Activated naive CD4-positive, alpha-beta T cell treated with anti-CD3 and anti-CD28 coated beads for 36 hours (primary cell): ENCODE results near the gene NFIL3. TPM values are rescaled to one million over a fixed set of nuclear protein-coding genes. Genes with fewer than 3 reads are reported as not detected.

Experiments
- CTCF ChIA-PET: fragments of 350-600 bp; sonication (Branson Sonifier 250); formaldehyde crosslinking; loops from one replicate; lab custom pipeline; 2021; ENCODE audit warnings: antibody characterized with exemption; lab: Charles Lee
- DNase-seq: peaks from one replicate; pipeline ENCODE4 v3.0.0-alpha.2; 2020
- H3K27ac Mint-ChIP-seq: one replicate; pipeline ENCODE4 v1.8.0; 2021; ENCODE audit warnings: mild to moderate bottlenecking, mixed read lengths
- H3K27me3 Mint-ChIP-seq: one replicate; pipeline ENCODE4 v1.8.0; 2021; ENCODE audit warnings: low read depth, mixed read lengths
- H3K36me3 Mint-ChIP-seq: one replicate; pipeline ENCODE4 v1.8.0; 2021; ENCODE audit warnings: low read depth, mixed read lengths
- H3K4me1 Mint-ChIP-seq: one replicate; pipeline ENCODE4 v1.8.0; 2021; ENCODE audit warnings: low read depth, mixed read lengths
- H3K4me3 Mint-ChIP-seq: one replicate; pipeline ENCODE4 v1.8.0; 2021; ENCODE audit warnings: mild to moderate bottlenecking, moderate library complexity, mixed read lengths
- H3K9me3 Mint-ChIP-seq: one replicate; pipeline ENCODE4 v1.8.0; 2021; ENCODE audit warnings: mixed read lengths
- intact Hi-C: fragments of 100-400 bp; cut with micrococcal nuclease; formaldehyde crosslinking; loops from one replicate; pipeline ENCODE4 v1.15.1; 2023
- total RNA-seq, 2 experiments: library from RNA; stranded (reverse); gene quantifications; one replicate each; pipeline ENCODE4 v1.2.3, GENCODE V29; 2021

The NFIL3 gene
- total RNA-seq, 2 experiments from 2014 or later: 56.4 to 58.5 TPM

GRCh38 chr9:91408475-91408874 is 15.2 kb downstream of the NFIL3 start:
- DNase-seq: no peak
- H3K9me3 Mint-ChIP-seq: no peaks in the 10 kb centered on the region
- no peak overlapping the region for H3K27ac Mint-ChIP-seq
- intact Hi-C loops: no loop called here
- peaks cover 13% of the 10 kb centered on the region for H3K4me1 Mint-ChIP-seq
- peaks cover 3% of the 10 kb centered on the region for H3K27me3 Mint-ChIP-seq
- CTCF ChIA-PET: no interaction called here
- H3K36me3 Mint-ChIP-seq: peaks cover 35% of the 10 kb centered on the region
- H3K4me3 Mint-ChIP-seq: no peak overlapping the region

GRCh38 chr9:91407580-91408318 is 15.9 kb downstream of the NFIL3 start:
- H3K27me3 Mint-ChIP-seq: peaks cover 3% of the 10 kb centered on the region
- intact Hi-C loops: no loop called here
- peaks cover 10% of the 10 kb centered on the region for H3K4me1 Mint-ChIP-seq
- H3K9me3 Mint-ChIP-seq: no peaks in the 10 kb centered on the region
- no peak overlapping the region for H3K4me3 Mint-ChIP-seq
- no peak overlapping the region for H3K27ac Mint-ChIP-seq
- CTCF ChIA-PET: interaction anchor here (0.7 kb wide), 1 partner anchor 342 kb away, joined by 3 read pairs; no protein-coding TSS in a partner anchor
- DNase-seq: no peak
- peaks cover 35% of the 10 kb centered on the region for H3K36me3 Mint-ChIP-seq

DNA sequence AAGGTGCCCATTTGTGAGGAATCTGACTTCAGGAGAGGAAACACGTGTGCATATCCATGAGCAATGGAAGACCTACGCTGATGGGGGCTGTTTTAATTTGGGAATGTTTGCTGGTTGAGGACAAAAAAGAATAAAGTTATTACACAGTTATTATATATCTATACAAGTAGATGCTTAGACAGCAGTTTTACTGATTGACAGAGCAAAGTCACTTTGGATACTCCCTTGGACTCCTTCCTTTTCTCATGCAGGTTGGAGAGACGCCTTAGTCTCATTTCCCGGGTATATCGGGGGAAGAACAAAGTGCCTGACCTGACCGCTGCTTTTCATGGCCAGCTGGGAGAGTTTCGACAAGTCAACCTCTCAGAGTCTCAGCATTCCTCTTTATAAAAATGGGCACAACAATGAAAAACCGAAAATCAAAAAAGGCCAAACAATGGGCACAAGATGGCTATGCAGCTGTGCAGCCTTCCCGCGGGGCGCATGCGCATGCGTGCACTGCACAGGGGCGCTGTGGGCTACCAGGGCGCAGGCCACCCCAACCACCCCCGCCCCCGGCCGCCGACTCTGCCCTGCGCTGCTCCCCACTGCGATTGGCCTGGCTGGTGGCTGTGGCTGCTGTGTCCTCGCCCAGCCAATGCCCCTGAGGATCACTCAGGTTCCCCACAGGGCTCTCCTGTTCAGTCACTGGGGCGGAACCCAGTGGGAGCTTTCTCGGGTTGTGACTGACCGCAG is 18.1 kb downstream of the NFIL3 start:
- DNase-seq: no peak
- Mint-ChIP-seq H3K27ac (no peak overlapping the region), H3K27me3 (peaks cover 9% of the 10 kb centered on the region), H3K36me3 (peaks cover 24% of the 10 kb centered on the region), H3K4me1 (no peaks in the 10 kb centered on the region), H3K9me3 (no peaks in the 10 kb centered on the region), H3K4me3 (no peak overlapping the region)
- intact Hi-C loops: no loop called here
- CTCF ChIA-PET: no interaction called here

DNA sequence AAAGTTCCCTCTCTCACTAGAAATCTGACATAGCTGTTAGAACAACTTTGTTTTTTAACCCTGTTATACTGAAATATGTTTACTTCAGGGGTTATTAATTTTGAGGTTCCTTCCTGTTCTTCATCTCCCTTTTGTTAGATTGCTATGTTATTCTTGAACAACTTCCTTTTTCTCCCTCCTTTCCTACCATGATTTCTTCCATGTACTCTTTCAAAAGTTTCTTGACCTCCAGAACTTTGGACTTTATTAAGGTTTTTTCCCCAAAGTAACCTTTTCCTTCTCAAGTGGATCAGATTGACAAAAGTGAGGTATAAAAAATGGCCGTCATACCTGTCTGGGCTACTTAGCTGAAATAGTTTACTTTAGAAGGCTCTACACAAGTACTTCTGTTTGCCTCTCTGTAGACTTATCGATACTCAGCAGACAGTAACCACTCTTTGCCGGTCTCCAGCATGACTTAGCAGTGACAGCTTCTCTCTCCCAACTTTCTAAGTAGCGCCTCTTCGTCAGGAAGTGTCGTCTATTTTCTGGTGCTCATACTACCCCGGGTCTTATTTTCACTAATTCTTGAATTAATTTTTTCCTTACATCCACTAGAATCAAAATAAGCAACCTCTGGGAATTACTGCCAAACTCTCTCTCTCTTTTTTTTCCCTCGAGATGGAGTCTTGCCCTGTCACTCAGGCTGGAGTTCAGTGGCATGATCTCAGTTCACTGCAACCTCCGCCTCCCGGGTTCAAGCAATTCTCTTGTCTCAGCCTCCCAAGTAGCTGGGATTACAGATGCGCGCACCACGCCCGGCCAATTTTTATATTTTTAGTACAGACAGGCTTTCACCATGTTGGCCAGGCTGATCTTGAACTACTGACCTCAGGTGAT is 19.7 kb downstream of the NFIL3 start:
- Mint-ChIP-seq H3K9me3 (no peaks in the 10 kb centered on the region), H3K36me3 (peaks cover 8% of the 10 kb centered on the region), H3K4me3 (no peak overlapping the region), H3K4me1 (no peaks in the 10 kb centered on the region), H3K27me3 (peaks cover 14% of the 10 kb centered on the region), H3K27ac (no peak overlapping the region)
- CTCF ChIA-PET: no interaction called here
- no peak for DNase-seq
- intact Hi-C loops: no loop called here

GRCh38 chr9:91398926-91399325 is 24.7 kb downstream of the NFIL3 start:
- Mint-ChIP-seq H3K4me3 (no peak overlapping the region), H3K9me3 (no peaks in the 10 kb centered on the region), H3K4me1 (peaks cover 11% of the 10 kb centered on the region), H3K27ac (no peak overlapping the region), H3K36me3 (no peaks in the 10 kb centered on the region), H3K27me3 (peaks cover 15% of the 10 kb centered on the region)
- CTCF ChIA-PET: no interaction called here
- intact Hi-C loops: no loop called here
- DNase-seq: no peak

- CTCF ChIA-PET: interaction anchor here (0.5 to 0.8 kb wide), 2 partner anchors 22 to 196 kb away, joined by 3 read pairs; no protein-coding TSS in a partner anchor
- peak overlapping the region; percentile 74 for H3K27ac Mint-ChIP-seq
- H3K4me1 Mint-ChIP-seq: peaks cover 11% of the 10 kb centered on the region
- H3K4me3 Mint-ChIP-seq: no peak overlapping the region
- H3K36me3 Mint-ChIP-seq: no peaks in the 10 kb centered on the region
- no peaks in the 10 kb centered on the region for H3K9me3 Mint-ChIP-seq
- intact Hi-C loops: loop anchor here (1.0 kb wide), 8 partner anchors 19 to 348 kb away; no protein-coding TSS in a partner anchor
- peaks cover 12% of the 10 kb centered on the region for H3K27me3 Mint-ChIP-seq
- DNase-seq: peak; percentile 41
Observed at GRCh38 chr9:91395553-91396471, 27.8 kb downstream of the NFIL3 start.

DNA sequence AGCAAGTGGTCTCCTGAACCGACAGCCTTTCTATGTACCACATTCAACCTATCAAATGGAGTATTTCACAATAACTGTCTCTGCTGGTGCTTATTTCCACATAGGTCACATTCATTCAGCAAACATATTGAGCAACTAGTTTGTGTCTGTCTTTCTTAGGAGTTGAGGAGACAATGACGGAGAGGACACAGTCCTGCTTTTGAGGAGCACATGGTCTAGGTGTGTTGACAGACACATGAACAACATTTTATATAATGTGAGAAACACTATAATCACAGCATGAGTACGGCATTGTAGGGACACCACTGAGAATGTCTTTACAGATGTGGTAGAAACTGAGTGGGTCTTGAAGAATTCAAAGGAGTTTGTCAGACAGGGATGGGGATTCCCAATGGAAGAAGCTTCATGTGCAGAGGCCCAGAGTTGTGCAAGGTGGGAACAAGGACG is 28.5 kb downstream of the NFIL3 start:
- peaks cover 11% of the 10 kb centered on the region for H3K4me1 Mint-ChIP-seq
- CTCF ChIA-PET: no interaction called here
- DNase-seq: no peak
- H3K4me3 Mint-ChIP-seq: no peak overlapping the region
- no peaks in the 10 kb centered on the region for H3K9me3 Mint-ChIP-seq
- intact Hi-C loops: loop anchor here (1.0 kb wide), 8 partner anchors 20 to 347 kb away; no protein-coding TSS in a partner anchor
- no peaks in the 10 kb centered on the region for H3K36me3 Mint-ChIP-seq
- H3K27me3 Mint-ChIP-seq: peaks cover 11% of the 10 kb centered on the region
- H3K27ac Mint-ChIP-seq: peak overlapping the region; percentile 74

DNA sequence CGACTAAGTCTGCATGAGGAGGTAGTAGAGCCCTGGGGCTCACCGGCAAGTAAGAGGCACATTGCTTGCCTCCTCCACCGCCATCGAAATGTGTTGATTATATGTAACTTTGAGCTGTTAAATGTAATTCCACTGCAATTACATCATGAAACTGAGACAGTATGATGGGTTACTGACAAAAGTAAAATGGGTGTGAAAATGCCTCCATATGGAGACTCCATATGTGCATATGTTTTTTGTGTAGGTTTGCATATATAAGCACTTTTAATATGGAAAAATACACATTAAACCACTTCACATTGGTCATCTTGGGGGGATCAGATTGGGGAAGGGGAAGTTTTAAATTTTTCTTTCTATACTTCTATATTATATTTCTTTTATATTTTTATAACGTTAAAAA is 29.8 kb downstream of the NFIL3 start:
- intact Hi-C loops: no loop called here
- Mint-ChIP-seq H3K27ac (no peak overlapping the region), H3K9me3 (no peaks in the 10 kb centered on the region), H3K36me3 (no peaks in the 10 kb centered on the region), H3K4me3 (no peak overlapping the region), H3K27me3 (peaks cover 8% of the 10 kb centered on the region), H3K4me1 (peaks cover 11% of the 10 kb centered on the region)
- CTCF ChIA-PET: no interaction called here
- DNase-seq: no peak

GRCh38 chr9:91392435-91392834 is 31.2 kb downstream of the NFIL3 start:
- Mint-ChIP-seq H3K36me3 (no peaks in the 10 kb centered on the region), H3K4me1 (peaks cover 11% of the 10 kb centered on the region), H3K27ac (no peak overlapping the region), H3K4me3 (no peak overlapping the region), H3K9me3 (no peaks in the 10 kb centered on the region), H3K27me3 (peaks cover 5% of the 10 kb centered on the region)
- DNase-seq: no peak
- intact Hi-C loops: no loop called here
- CTCF ChIA-PET: interaction anchor here (0.6 to 0.7 kb wide), 2 partner anchors 10 to 136 kb away, joined by 3 read pairs; no protein-coding TSS in a partner anchor

DNA sequence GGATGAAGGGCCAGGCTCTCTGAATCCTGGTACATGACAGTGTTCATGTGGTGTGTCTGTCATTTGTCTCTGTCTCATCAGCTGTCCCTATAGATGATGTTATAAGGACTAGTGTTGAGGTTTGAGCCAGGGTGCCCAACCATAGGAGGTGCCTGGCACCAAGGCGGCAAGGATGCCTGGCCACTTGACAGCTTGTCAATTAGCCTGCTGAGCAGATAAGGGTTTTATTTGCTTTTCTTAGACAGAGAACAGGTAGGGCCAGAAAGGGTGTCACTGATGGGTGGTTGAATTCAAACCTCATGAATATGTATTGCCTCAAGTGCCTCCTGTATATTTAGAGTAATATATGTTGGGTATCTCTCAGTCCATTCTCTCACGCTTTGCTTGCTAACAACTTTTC is 31.8 kb downstream of the NFIL3 start:
- H3K27ac Mint-ChIP-seq: no peak overlapping the region
- no peaks in the 10 kb centered on the region for H3K9me3 Mint-ChIP-seq
- peaks cover 4% of the 10 kb centered on the region for H3K27me3 Mint-ChIP-seq
- CTCF ChIA-PET: no interaction called here
- H3K4me3 Mint-ChIP-seq: no peak overlapping the region
- H3K4me1 Mint-ChIP-seq: peaks cover 11% of the 10 kb centered on the region
- DNase-seq: no peak
- intact Hi-C loops: no loop called here
- no peaks in the 10 kb centered on the region for H3K36me3 Mint-ChIP-seq

DNA sequence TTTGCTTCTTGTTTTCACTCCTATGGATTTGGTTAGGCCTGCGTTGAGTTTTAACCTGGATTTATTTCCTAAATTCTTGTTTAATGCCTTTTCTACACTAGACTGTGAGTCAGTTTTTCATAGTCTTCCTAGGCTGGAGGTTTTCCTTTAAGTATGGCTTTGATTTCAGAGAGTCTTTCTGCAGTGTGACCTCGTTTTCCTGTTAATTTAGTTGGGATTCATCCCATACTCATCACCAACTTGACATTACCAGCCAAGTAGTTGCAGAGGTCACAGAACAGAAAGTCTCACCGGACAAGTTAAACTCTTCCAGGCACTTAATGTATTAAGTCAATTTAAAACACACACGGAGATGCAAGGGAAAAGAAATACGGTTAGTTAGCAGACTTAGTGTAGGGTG is 32.2 kb downstream of the NFIL3 start:
- H3K4me3 Mint-ChIP-seq: no peak overlapping the region
- H3K9me3 Mint-ChIP-seq: no peaks in the 10 kb centered on the region
- no peak for DNase-seq
- H3K36me3 Mint-ChIP-seq: no peaks in the 10 kb centered on the region
- peaks cover 4% of the 10 kb centered on the region for H3K27me3 Mint-ChIP-seq
- H3K4me1 Mint-ChIP-seq: peaks cover 11% of the 10 kb centered on the region
- CTCF ChIA-PET: no interaction called here
- intact Hi-C loops: no loop called here
- H3K27ac Mint-ChIP-seq: no peak overlapping the region
